GM18508 (cell line): ENCODE results near the gene BMAL1.

Experiments
- ATAC-seq: cut with Tn5 transposase; IDR thresholded peaks from one replicate; pipeline ENCODE4 v1.9.1; 2021; ENCODE audit warnings: moderate number of reproducible peaks; ENCODE audit not compliant: insufficient read depth, unreplicated experiment

Gene BMAL1

DNA sequence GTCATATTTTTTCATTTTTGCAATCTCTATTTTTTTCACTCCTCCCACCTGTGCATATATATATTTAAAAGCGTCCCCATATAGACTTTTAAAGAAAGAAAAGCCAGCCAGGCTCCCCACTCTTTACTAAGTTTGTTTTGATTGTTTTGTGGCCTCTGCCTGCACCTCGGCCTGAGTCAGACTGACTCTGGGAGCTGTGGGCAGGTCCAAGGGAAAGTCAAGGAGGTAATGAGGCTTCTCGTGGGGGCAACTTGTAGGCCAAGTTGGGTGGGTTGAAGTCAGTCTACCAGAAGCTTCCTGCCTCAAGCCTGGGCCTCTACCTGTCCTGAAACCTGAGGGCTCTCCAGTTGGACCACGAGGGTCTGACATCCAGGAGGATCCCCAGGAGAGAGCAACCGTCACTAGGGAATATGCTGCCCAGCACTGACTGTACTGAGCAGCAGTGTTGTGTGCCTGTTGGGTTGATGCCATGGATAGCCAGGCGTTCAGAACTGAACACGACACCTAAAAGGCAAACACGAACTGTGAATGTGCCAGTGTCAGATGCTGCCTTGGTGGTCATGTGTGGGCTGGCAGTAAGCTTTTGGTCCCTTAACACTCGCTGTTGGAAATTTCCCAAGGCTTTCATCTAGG lies 58.8 kb downstream of the BMAL1 start:
- ATAC-seq: no peak

DNA sequence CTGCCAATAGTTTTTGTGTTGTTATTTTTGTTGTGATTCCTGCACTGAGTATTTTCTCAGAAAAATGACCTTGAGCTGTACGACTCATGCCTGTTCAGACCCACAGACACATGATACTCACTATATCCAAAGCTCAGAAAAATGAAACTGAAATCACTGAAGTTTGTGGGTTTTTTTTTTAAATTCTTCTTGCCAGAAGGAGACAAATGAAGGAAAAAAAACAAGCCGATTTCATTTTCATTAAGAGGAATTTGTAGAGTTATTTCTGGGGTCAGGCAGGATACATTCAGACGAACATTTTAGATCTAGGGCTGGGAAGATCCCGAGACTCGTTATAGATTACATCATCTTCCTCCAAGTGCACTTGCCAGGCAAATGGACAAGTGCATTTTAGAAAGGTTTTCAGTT lies 60.4 kb downstream of the BMAL1 start:
- no peak for ATAC-seq

- no peak for ATAC-seq
Observed at GRCh38 chr11:13338427-13339069, 61.0 kb downstream of the BMAL1 start.

DNA sequence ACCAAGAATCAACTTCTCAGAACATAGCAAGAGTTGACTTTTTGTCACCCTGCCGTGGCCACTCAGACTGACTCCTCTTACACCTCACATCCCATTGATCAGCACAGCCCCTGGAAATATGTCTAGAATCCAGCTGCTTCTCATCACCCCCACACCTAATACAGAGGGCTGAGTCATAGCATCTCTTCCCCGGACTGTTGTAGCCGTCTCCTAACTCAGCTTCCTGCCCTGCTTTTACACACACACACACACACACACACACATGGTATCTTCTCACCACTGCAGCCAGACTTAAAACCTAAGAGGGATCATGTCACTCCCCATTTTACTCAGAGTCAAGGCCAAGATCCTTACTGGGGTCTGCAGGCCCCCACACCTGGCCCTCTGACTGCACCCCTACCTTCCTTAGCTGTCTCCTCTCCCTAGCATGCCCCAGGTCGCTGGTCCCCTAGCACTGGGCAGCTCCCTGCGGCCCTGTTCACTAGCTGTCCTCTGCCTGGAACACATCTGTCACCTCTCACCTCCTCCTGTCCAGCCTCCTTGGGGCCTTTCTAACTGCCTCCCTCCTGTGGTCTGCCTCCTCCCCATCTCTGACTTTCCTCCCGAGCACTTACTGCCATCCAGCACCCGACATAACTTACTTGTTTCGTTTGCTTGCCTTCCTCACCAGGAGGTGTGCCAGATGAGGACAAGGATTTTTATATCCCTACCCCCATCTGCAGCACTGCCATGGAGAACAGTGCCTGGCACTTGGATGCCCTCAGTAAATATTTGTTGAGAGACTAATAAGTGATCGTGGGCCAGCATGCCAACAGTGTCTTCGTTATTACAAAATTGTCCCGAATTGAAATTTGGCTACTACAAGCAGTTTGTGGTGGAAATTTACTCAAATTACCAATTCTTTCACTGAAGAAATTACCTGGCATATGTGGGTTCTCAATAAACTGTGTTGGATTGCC lies 61.9 kb downstream of the BMAL1 start:
- no peak for ATAC-seq

DNA sequence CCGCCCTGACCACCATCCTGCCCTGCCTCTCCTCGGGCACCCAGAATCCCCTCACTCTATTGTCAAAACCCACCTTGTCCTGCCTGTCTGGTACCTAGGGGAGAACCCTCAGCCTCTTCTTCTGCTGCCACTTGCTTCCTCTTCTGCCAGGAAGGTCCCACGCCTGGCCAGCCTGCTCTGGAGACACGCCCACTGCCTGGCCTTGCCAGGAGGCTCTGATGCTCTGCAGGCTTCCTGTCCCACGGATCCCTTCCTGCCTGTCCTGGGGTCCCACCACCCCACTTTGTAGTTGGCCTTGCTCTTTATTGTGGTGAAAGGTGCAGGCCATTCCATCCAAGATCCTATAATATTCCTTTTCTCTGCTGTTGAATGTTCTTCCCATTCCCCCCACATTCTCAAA lies 63.4 kb downstream of the BMAL1 start:
- no peak for ATAC-seq

DNA sequence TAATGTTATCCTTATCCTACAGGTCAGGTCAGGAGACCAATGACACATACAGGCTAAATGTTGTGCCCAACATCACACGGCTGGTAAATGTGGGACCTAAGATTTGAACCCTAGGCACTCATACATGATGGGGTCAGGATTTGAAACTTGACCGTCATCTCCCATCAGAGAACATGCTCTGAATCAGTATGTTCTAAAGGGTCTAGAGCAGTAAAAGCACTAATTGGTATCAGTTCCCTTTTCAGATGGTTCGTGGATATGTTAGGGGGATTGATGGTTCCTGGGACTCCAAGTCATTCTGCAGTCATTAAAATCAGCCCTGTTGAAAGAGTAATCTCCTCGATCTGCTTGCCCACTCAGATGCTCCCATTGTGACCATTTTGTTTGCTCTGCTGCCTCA lies 65.5 kb downstream of the BMAL1 start:
- peak; percentile 40 for ATAC-seq

DNA sequence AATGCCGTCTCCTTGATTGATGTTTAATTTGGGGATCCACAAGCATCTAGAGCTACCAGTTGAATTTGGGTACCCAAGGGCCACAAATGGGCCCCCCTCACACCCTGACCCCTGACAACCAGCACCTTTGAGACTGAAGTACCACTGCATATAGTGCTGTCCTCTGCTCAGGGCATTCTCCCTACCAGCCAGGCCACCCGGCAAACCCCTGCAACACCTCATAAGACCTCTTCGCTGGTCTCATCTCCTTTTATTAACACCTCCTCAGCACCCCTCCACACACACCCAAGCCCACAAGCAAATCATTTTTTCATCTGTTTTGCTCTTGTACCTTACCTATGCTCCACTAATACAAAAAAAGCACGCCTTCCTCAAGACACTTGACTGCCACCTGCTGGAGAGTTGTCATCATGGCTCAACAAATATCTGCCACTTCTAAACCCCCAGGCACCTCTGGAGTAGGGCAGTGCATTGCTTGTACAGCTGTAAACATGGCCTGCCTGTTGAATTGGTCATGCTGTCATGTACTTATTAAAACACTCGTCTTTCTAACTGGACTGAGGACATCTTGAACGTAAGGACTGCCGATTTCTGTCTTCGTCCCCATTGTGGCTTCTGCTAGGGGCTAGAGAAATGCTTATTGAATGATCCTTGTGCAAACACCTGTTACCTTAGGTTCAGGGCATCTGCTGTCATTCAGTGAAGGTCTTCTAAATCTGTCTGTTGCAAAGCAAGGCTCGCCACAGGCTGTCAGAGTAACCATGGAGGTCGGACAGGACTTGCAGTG lies 66.5 kb downstream of the BMAL1 start:
- ATAC-seq: no peak

GRCh38 chr11:13344818-13345217 lies 67.2 kb downstream of the BMAL1 start:
- no peak for ATAC-seq

GRCh38 chr11:13346470-13346869 lies 68.9 kb downstream of the BMAL1 start:
- ATAC-seq: no peak

DNA sequence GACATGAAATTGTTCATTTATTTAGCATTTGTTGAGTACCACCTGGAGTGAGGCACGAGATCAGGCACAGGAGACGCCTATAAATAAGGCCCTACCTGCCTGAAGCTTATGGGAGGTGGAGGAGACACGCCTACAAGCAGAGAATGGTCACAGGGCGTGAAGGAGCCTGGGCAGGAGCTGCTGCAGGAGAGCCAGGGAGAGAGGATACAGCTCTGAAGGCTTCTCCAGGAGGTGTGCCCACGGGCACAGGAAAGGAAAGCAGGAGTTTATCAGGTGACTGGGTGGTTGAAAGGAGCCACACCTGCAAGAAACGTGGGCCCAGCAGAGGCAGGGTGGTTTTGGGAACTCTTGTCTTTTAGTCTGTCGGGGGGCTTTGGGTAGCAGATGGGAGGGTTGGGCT lies 70.3 kb downstream of the BMAL1 start:
- ATAC-seq: no peak

DNA sequence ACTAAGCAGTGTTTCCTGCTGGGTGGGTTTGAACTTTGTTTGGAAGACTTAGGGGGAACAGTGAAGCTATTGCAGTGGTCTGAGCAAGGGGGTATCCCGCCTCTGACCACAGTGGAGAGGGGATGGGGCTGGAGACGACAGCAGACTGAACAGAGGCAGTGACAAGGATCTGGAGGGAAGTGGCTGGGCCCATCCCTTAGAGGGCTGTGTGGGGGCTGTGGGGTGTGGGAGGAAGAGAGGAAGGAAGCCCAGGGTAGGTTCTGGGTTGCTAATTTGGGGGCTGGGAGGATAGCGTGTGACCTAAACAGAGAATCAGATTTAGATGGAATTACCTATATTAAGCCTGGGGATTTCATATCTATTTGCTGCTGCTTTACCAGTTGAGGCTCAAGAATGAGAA lies 70.7 kb downstream of the BMAL1 start:
- no peak for ATAC-seq

GRCh38 chr11:13349046-13349445 lies 71.5 kb downstream of the BMAL1 start:
- ATAC-seq: no peak

DNA sequence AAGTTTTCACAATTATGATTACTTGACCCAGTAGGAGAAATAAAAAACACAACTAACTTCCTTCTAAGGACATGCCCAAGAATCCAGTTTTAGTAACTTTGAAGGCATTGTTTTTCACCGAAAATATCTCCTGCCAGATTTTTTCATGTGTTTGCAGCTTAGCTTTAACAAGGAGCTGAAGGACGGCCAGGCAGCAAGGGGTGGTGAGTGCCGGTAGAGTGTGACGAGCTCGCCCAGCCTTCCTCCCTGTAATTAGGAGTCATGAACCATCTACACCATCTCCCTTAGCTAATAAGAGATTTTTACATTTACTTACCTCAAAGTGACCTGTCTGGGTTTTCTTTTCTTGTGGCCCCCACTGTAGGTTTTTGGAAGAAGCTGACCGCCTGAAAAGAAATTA lies 72.0 kb downstream of the BMAL1 start:
- no peak for ATAC-seq

DNA sequence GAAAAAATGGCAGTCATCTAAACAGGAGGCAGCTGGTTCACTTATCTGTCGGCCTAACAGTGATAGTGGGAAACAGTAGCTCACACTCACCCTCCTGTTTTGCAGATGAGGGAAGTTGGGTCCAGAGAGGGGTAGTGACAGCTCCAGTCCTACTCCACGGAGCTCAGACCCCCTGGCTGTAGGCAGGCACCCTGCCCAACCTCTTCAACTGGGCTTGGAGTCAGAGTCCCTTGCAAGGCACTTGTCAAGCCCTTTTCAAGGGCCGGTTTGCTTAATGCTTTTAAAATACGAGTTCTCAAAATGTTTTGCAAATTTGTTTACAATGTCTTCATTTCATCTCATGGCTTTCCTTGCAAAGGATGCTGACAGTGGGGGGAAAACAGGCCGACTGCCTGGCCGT lies 75.1 kb downstream of the BMAL1 start:
- no peak for ATAC-seq

GRCh38 chr11:13354335-13354734 lies 76.7 kb downstream of the BMAL1 start:
- ATAC-seq: no peak

- no peak for ATAC-seq
Observed at GRCh38 chr11:13355191-13355590, 77.6 kb downstream of the BMAL1 start.

- ATAC-seq: no peak
Observed at GRCh38 chr11:13357232-13357631, 79.6 kb downstream of the BMAL1 start.

GRCh38 chr11:13358596-13359270 lies 81.1 kb downstream of the BMAL1 start:
- no peak for ATAC-seq

GRCh38 chr11:13362596-13363109 lies 85.1 kb downstream of the BMAL1 start:
- no peak for ATAC-seq

DNA sequence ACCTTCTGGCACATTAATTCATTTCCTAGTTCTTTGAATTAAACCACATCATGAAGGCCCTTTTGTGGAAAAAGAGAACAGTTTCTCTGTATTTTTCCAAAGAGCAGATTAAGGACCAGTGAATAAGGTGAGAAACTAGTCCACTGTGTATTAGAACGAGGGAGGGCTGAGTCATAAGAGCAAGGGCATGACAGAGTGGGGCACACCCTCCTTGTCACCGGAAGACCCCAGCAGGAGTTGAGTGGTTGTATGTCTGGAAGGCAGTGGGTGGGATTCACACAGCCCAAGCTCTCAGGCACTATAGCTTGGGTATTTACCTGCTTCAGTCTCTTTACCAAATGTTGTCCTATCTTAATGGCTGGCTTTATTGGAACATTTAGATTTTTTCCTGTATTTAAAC lies 86.8 kb downstream of the BMAL1 start:
- ATAC-seq: no peak
